IPS DF 19.7 (cell line): ENCODE measurements around the gene TRNP1.
"Not testable (repeated sequence)": the region's sequence is repeated elsewhere in the genome, so short reads cannot be mapped to it uniquely, and the experiment has no call there.

Source experiments
- DNase-seq: peaks from one replicate; pipeline ENCODE4 v3.0.0-alpha.2; 2013; ENCODE audit warnings: low read depth, low spot score

TRNP1 gene

GRCh38 chr1:26972821-26973220, 20.7 kb upstream of the TRNP1 start:
- DNase-seq = no peak

- DNase-seq = no peak
These were observed 16.6 kb upstream of the TRNP1 start for GRCh38 chr1:26976621-26977510.

GRCh38 chr1:26978901-26979300, 14.6 kb upstream of the TRNP1 start:
- no peak for DNase-seq

DNA sequence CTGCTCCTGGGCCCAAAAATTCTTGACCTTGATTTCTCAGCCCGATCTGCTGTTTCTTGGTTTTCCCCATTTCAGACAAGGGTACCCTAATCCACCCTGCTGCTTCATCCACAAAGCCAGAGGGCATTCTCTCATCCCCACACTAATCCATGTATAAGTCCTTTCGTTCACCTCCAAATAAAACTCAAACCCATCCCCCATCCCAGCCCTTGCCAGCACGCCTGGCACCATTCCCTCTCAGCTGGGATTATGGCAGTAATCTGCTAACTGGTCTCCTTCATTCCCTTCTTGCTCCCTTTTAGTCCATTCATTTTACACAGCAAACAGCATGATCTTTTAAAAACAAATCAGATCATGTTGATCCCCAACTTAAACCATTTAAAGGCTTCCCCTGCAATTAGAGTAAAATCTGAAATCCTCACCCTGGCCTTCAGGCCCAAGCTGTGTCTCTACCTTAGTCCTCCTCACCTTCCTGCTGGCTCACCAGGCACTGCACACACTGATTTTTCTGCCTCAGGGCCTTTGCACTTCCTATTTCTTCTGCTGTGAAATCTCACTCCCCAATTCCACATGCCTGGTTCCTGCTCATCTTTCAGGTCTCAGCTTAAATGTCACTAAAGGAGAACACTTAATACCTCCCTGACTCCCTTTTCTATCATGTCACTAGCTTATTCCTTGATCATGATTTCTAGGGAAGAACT, 12.2 kb upstream of the TRNP1 start:
- no peak for DNase-seq

DNA sequence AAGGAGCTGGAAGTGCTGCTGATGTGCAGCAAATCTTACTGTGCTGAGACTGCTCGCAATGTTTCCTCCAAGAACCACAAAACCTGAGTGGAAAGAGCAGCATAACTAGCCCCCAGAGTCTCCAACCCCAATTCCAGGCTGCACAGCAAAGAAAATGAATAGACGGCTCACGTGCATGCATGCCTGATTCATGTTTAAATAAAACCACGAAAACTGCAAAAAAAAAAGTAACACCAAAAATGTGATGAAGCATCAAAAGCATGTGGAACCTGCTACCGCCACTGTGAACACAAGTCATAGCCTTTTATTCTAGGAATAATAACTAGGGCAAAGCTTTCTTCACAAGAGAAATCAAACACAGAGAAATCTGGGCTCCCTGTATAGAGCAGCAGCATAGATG, 9.6 kb upstream of the TRNP1 start:
- no peak for DNase-seq

GRCh38 chr1:26984291-26984690, 9.2 kb upstream of the TRNP1 start:
- no peak for DNase-seq

DNA sequence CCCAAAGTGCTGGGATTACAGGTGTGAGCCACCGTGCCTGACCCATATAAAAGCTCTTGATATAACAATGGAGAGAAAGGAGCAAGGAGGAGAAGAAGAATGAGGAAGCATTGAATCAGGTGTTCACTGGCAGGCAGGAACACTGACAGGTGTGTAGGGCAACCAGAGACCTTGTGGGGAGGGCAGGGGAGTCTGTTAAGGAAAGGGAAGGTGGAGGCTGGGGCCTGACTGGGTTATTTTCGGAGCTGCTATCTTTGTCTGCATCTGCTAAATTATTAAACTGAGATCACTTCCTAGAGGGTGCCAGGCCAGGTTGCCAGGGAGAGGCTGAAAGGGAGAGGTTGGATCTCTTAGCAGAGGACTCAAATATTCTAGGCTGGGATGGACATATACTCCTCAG, 6.8 kb upstream of the TRNP1 start:
- DNase-seq = no peak

GRCh38 chr1:26989403-26990109, 3.9 kb upstream of the TRNP1 start:
- DNase-seq = not testable (repeated sequence)

GRCh38 chr1:26991310-26992116, 2.0 kb upstream of the TRNP1 start:
- no peak for DNase-seq

GRCh38 chr1:26994020-26994786, 711 bp downstream of the TRNP1 start:
- DNase-seq = no peak

DNA sequence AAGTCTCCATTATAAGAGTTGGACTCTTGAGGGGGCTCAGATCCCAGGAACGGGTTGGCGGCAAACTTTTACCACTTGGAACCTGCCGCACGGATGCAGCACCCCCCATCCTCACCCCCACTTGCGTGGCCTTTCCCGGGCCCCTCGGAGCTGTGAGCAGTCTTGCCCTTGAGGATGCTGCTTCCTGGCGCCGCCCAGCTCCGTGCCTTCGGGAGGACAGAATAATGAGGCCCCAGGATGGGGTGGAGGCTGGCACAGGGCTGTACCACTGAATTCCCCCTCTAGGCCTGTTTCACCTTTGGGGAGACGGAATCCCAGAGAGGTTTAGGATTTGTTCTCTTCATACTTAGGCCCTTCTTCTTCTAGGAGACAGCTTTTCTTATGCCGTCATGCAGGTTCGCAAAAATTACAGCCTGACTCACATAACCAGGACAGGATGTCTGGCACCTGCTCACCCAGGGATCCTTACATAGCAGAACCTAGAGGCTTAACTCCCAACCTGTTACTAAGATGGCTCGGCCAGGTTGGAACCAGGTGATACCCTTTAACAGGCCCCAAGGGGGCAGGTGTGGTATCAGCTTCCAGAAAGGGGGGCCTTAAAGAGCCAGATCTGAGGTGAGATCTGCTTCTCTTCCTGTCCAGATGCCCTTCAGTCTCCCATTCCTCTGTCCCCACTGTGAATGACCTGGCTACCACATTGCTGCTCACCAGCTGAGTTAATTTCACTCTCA, 1.5 kb downstream of the TRNP1 start:
- no peak for DNase-seq

- DNase-seq = no peak
These were observed 2.5 kb downstream of the TRNP1 start for GRCh38 chr1:26996024-26996423.

DNA sequence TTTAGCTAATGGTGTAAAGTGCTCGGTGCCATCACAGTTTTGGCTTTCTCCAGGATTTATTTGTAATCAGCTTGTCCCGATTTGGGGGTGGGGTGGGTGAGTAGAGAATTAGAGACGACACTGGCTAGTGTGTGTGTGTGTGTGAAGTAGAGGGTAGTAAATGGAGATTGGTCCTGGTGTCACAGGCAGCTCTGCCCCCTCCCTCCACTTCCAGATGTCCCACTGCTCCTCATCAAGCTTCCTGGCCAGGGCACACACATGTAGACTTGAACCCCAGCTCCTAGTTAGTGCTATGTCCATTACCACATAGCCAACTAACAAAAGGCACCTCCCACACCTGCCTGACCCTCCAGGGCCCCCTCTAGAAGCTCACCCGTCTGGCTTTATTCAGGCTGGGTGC, 3.2 kb downstream of the TRNP1 start:
- no peak for DNase-seq

GRCh38 chr1:26998429-26999300, 5.2 kb downstream of the TRNP1 start:
- DNase-seq = no peak

- peak; percentile 98 for DNase-seq
These were observed 6.0 kb downstream of the TRNP1 start for GRCh38 chr1:26999440-26999987.

DNA sequence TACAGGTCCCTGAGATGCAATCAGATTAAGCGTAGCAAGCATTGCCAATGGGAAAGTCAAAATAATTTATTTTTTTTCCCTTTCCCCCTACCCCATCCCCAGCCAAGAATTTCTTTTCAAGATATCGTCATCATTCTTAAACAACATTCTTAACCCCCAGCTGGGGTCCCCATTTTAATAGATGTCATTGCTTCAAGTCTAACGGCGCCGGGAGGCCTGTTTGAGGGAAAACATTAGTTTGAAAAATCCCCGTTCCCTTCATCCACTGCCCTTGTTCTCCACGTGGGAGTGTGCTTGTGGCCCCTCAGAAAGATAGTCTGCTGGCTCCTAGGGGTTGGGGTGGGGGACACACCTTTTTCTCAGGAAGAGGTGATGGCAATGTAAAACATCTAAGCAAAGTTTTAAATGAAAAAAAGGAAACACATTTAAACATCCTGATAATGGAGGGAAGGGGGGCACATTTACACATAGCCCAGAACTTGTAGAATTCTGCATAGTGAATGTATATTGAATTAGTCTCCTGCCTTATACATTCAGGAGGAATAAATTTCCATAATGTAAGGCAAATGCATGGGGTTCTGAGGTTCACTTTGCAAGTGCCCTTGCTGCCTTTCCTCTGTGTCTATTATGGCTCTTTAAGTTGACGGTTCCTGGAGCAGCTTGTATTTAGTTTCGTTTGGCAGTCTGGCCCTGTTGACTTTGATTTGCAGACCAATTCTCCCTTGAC, 6.8 kb downstream of the TRNP1 start:
- no peak for DNase-seq

- DNase-seq = no peak
These were observed 7.4 kb downstream of the TRNP1 start for GRCh38 chr1:27000817-27001460.
